ENCODE results near the gene CD207.

DNA sequence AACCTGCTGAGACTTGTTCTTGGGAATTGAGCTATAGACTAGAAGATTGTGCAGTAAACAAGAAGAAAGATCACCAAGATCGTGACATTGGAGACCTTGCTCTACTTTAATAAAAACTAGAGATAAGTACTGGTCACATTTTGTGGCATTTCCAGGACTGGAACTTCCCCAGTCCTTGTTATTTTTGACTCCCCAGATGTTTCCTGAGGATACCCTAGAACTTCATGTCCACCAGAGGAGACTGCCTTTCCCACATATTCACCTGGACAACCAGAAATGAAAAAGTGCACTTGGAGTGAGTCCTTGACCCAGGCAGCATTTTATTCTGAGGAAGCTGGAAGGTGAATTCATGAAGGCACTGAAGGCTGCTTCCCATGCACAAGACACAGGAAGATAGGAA is 5.7 kb downstream of the CD207 start:
- TF ChIP-seq GATA3 (IDR thresholded peaks at IDR 0.05; ENCODE audit: low read depth, low read length) (no peak), GATA2 (IDR thresholded peaks at IDR 0.05; ENCODE audit: low read depth, low read length) (no peak)
